Left lung (tissue), 10 donors: ENCODE data around the gene FAM3C. TPM values are rescaled to one million over a fixed set of nuclear protein-coding genes. Genes with fewer than 3 reads are reported as not detected.

ENCODE experiments used
- ATAC-seq: fragments of 200-7000 bp; cut with Tn5 transposase; one replicate; pipeline ENCODE4 v1.9.1; 2020; ENCODE audit warnings: moderate library complexity
- DNase-seq, 4 donors: peaks; one replicate each; pipeline ENCODE4 v3.0.0-alpha.2; 2013 to 2020
- H3K27ac ChIP-seq, 2 donors: fragments of 200-600 bp; sonication (generic) in 1 of 2; one replicate each; pipeline versions ENCODE4 v1.5.0 to v1.8.0; 2020 to 2021
- H3K27me3 ChIP-seq, 2 donors: fragments of 200-600 bp; sonication (generic) in 1 of 2; one replicate each; pipeline versions ENCODE4 v1.5.0 to v1.8.0; 2020 to 2021
- H3K36me3 ChIP-seq, 2 donors: fragments of 200-600 bp; sonication (generic) in 1 of 2; one replicate each; pipeline versions ENCODE4 v1.5.0 to v1.8.0; 2020 to 2021
- H3K4me1 ChIP-seq, 2 donors: fragments of 200-600 bp; one replicate each; pipeline ENCODE4 v1.8.0; 2021
- H3K4me3 ChIP-seq, 2 donors: fragments of 200-600 bp; sonication (generic) in 1 of 2; one replicate each; pipeline versions ENCODE4 v1.5.0 to v1.8.0; 2020 to 2021; ENCODE audit warnings: mild to moderate bottlenecking in 1 of 2
- H3K9me3 ChIP-seq, 2 donors: fragments of 200-600 bp; sonication (generic) in 1 of 2; one replicate each; pipeline versions ENCODE4 v1.5.0 to v1.8.0; 2020 to 2021
- CTCF ChIP-seq, 2 donors: fragments of 200-600 bp; sonication (generic) in 1 of 2; IDR thresholded peaks; one replicate each; pipeline versions ENCODE4 v1.5.0 to v1.8.0; 2021; ENCODE audit warnings: antibody characterized with exemption in 2 of 2
- intact Hi-C, 2 donors: fragments of 100-400 bp; cut with DNase I; formaldehyde crosslinking; loops; one replicate each; pipeline versions ENCODE4 v1.11.2 to v1.14.2; 2022
- polyA plus RNA-seq, 6 donors: library from polyadenylated mRNA; unstranded; fragments of 120-200 nt; gene quantifications; one replicate each; pipeline ENCODE4 v1.2.1, GENCODE V29; 2013; ENCODE audit not compliant: insufficient read length in 6 of 6
- total RNA-seq, 2 donors: library from RNA; stranded (reverse); fragmentation: NEBNext Ultra II Directional; extraction: Animal tissue kit (Norgen Biotek cat#: 25700); gene quantifications; one replicate each; pipeline ENCODE4 v1.2.1, GENCODE V29; 2021
- donor health status: DM: no; HTN: yes; CAD: no.
- donor health status: DM: no; HTN: no; CAD: no.

FAM3C gene
- total and polyA plus RNA-seq, 8 donors, result 44.1 to 78.4 (median 70.1) TPM

- no peak for DNase-seq
- no peak for TF ChIP-seq CTCF (IDR thresholded peaks at IDR 0.05)
- H3K27me3 ChIP-seq, result no peaks in the 10 kb centered on the region
- H3K4me1 ChIP-seq, result peaks cover 0 to 23% of the 10 kb centered on the region in 2 donors
- no peak overlapping the region for H3K27ac ChIP-seq
- no peaks in the 10 kb centered on the region for H3K9me3 ChIP-seq
- intact Hi-C loops, result no loop called here
- no peaks in the 10 kb centered on the region for H3K36me3 ChIP-seq
- no peak for ATAC-seq
- peak overlapping the region in 1 of 2 donors; percentile 74 for H3K4me3 ChIP-seq
Observed at GRCh38 chr7:121394709-121395140, 1.4 kb downstream of the FAM3C start.

GRCh38 chr7:121393005-121393366 is 3.1 kb downstream of the FAM3C start:
- Histone ChIP-seq H3K27me3 (no peaks in the 10 kb centered on the region), H3K36me3 (no peaks in the 10 kb centered on the region), H3K27ac (no peak overlapping the region), H3K4me1 (peaks cover 0 to 23% of the 10 kb centered on the region in 2 donors), H3K9me3 (no peaks in the 10 kb centered on the region), H3K4me3 (no peak overlapping the region)
- no peak for ATAC-seq
- intact Hi-C loops, result no loop called here
- no peak for DNase-seq
- TF ChIP-seq CTCF (IDR thresholded peaks at IDR 0.05), result no peak

GRCh38 chr7:121392277-121393004 is 3.7 kb downstream of the FAM3C start:
- DNase-seq, result no peak
- no peak for TF ChIP-seq CTCF (IDR thresholded peaks at IDR 0.05)
- Histone ChIP-seq H3K9me3 (no peaks in the 10 kb centered on the region), H3K27me3 (no peaks in the 10 kb centered on the region), H3K27ac (no peak overlapping the region), H3K36me3 (no peaks in the 10 kb centered on the region), H3K4me1 (peaks cover 0 to 23% of the 10 kb centered on the region in 2 donors), H3K4me3 (no peak overlapping the region)
- intact Hi-C loops, result no loop called here
- no peak for ATAC-seq

- intact Hi-C loops, result no loop called here
- Histone ChIP-seq H3K4me3 (no peak overlapping the region), H3K27me3 (no peaks in the 10 kb centered on the region), H3K36me3 (no peaks in the 10 kb centered on the region), H3K9me3 (no peaks in the 10 kb centered on the region), H3K27ac (no peak overlapping the region), H3K4me1 (peaks cover 0 to 23% of the 10 kb centered on the region in 2 donors)
- ATAC-seq, result no peak
- no peak for DNase-seq
- TF ChIP-seq CTCF (IDR thresholded peaks at IDR 0.05), result no peak
Observed at GRCh38 chr7:121391686-121392085, 4.4 kb downstream of the FAM3C start.

DNA sequence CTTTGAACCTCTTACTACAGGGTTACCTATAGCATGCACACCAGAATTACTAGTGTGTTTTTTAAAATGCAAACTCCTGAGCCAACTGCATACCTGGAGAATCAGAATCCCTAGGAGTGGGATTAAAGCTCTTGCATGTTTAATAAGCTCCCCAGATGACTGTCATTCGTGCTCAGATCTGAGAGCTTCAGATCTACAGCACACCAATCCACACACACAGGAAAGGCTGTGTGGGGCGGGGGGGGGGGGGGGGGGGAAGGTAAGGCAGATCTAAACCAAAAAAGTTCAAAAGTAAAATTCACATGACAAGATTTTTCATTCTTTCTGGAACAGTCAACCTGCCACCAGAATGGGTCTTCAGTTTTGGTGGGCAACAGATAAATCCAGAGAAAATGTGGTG is 5.5 kb downstream of the FAM3C start:
- Histone ChIP-seq H3K27me3 (no peaks in the 10 kb centered on the region), H3K9me3 (no peaks in the 10 kb centered on the region), H3K4me3 (no peak overlapping the region), H3K36me3 (no peaks in the 10 kb centered on the region), H3K27ac (no peak overlapping the region), H3K4me1 (peaks cover 0 to 29% of the 10 kb centered on the region in 2 donors)
- DNase-seq, result no peak
- intact Hi-C loops, result no loop called here
- ATAC-seq, result no peak
- no peak for TF ChIP-seq CTCF (IDR thresholded peaks at IDR 0.05)
